Islet of Langerhans (tissue), 1 donor: Measurements from ENCODE around the gene ETS1.

Experiments used
- FAIRE-seq: peaks from one replicate; lab custom pipeline; 2011; peaks lifted over from hg19 to GRCh38; lab: Jason Lieb, UNC

The ETS1 gene, protein sequence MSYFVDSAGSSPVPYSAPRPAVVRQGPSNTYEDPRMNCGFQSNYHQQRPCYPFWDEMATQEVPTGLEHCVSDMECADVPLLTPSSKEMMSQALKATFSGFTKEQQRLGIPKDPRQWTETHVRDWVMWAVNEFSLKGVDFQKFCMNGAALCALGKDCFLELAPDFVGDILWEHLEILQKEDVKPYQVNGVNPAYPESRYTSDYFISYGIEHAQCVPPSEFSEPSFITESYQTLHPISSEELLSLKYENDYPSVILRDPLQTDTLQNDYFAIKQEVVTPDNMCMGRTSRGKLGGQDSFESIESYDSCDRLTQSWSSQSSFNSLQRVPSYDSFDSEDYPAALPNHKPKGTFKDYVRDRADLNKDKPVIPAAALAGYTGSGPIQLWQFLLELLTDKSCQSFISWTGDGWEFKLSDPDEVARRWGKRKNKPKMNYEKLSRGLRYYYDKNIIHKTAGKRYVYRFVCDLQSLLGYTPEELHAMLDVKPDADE

DNA sequence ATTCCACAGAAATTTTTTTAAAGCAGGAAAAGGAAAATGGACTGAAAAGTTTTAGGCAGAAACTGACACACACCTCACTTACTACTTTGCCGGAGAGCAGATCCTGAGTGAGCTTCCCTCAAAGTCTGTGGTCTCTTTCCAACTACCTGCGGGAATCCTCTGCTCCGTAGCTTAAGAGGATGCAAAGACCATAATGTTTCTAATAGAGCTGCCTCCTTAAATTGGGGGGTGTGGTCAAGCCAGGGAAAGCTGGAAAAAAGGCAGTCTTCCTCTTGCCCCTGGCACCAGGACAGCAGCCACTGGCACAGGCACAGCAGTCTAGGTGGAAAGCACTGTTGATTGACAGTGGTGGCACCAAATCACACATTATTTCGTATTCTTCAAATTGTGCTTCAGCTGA is at the start of gene ETS1:
Gene ETS1, minus strand, starts transcription at position 144 of the 400 bp plus-strand sequence. CDS start 14,428 bp downstream, outside the sequence.
- no peak for FAIRE-seq

DNA sequence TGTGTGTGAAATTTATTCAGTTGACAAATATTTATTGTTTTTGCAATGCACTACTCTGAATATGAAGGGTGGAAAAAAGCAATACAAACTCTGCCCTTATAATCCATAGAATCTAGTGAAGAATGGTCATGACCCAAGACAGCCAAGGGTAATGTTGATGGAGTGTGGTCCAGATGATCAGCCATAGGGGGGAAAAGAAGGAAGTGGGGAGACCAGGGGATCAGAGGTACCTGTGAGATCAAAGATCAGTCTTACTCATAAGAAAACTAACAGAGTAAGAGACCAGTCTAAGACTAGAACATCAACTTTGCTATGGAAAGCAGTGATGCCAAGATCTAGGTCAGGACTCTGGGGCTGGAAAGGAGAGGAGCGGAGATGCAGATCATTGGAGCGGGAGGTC is 47.0 kb upstream of the ETS1 start:
- no peak for FAIRE-seq

DNA sequence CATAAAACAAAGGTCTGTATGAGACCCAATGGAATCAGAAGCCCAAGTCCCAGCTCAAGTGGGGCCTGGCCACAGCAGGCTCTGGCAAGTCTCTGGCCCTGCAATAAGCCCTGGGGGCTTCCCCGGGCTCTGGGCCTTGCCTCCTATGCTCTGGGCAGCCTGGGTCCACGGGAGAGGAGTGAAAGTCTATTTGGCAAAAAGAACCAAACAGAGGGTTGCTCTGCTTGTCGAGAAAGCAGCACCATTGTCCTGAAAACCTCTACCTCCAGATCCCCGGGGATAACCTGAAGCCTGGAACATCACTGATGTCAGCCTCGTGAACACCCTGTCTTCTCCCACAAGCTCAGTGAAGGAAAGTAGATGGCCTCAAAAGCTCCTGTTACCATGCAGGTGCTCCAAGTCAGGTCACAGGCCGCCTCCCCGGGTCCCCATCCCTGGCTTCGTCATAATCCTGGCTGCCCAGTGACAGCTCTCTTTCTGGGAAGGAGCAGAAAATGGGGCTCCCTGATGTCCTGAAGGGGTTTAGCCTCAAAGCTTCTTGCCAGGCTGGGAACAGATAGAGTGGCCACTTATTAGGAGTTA is 46.1 kb upstream of the ETS1 start:
- no peak for FAIRE-seq

DNA sequence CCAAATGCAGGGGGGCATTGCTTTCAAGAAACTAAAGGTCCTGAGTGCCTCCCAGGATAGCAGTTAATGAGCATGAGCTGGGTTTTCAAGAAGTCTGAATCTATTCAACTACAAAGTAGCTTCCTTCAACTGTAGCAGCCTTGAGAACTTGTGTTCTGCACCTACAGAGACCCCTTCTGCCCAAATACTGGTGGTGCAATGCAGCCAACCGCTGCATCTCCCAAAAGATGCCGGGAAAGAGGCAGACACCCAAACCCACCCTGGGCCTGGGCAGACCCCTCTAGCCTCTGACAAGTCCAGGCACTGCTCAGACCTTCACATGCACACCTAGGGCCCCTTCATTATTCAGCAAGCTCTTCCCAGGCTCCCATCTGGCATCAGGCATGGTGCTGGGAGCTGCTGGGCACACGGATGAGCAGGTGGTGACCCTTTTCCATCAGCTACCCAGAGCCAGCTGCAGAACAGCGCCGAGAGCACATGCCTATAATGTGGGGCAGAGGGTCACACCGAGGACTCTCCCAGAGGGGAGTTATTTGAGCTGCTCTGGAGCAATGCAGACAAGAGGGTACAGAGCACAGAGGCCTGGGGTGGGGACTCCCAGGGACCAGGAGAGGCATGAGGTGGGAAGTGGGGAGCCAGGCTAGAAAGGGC is 44.9 kb upstream of the ETS1 start:
- FAIRE-seq: no peak

DNA sequence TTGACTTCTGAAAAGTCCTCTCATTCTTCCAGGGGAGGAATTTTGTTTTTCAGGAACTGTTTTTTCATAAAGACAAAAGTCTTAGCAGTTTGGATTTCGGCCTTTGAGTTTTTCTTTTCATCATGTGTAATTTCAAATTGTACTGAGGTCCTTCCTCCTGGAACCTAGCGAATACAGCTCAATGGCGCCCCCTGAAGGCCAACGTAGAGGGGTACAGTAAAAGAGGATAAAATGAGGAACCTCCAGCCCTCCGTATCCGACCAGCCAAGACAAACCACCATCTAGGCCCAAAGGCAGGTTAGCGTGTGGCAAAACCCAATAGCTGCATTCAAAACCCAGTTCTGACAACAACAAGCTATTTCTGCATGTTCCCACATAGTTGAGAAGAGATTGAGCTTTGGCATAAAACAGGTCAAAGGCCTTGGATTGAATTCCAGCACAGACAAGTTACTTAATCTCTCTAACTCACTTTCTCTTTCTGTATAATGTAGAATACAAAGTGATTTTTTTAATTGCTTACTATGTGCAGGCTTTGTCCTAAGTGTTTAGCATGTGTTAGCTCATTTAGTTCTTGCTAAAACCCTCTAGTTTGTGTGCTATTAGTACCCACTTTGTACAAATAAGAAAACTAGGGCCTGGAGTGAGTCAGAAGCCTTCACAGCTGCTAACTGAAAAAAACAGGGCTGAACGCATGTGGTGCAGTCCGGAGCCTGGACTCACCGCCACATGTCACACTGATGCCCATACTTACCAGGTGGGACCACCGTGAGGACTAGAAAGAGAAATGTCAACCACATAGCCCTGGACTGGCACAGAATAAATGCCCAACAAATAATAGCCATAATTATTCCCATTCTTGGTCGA is 43.2 kb upstream of the ETS1 start:
- FAIRE-seq: peak; percentile 94

DNA sequence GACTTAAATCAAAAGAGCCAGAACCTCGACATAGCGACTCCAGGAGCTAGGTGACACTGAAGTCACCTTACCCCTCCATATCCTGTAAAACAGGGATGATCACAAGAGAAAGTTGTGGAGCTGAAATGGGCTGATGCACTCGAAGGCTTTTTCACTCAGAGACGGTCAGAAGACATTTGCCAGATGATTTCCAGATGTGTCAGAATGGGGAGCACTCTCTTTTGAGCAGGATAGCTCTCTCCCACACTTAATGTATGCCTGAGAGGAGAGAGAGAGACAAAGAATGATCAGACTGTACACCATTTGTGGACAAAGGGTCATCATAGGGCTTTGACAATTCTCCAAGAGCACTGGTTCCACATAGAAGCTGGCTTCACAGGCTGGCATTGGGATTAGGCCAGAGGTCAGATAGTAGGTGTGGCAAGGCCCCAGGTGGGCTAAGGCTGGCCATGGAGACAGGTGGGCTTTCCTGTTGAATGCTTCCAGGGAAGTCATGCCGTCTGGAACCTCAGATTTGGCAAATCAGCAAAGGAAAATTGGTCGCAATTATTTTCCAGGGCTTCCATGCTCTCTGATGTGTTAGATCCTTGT is 42.3 kb upstream of the ETS1 start:
- no peak for FAIRE-seq

DNA sequence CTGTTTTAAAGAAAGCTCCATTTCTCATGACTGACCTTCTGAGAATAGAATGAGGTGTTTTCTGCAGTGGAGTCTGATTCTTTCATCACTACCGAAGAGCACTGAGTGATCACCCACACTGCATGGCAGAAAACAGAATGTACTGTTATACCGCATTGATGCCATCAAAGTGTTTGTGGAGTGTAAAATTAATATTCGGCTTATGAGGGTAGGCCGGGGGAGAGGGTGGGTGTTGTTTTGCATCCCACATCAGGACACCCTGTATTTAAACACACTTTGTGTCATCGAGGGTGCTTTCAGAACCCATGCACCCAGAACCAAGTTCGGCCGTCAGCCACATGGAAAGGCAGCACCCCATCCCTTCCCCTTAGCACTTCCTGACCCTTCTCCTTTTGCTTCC is 41.3 kb upstream of the ETS1 start:
- no peak for FAIRE-seq

DNA sequence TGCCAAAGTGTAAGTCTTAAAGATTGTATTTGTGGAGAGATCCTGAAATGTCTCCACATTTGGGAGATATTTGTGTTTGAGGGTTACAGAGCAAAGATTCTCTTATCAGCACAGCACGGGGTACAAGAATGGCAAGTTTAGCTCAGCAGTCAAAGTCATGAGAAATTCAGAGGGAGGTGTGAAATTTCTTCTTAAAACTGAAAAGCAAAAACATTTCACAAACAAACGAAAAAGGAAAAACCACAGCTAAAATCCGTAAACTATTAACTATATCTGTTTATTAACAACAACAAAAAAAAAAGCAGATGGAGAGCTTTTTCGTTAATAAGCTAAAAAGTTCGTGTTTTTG is 40.9 kb upstream of the ETS1 start:
- FAIRE-seq: no peak

DNA sequence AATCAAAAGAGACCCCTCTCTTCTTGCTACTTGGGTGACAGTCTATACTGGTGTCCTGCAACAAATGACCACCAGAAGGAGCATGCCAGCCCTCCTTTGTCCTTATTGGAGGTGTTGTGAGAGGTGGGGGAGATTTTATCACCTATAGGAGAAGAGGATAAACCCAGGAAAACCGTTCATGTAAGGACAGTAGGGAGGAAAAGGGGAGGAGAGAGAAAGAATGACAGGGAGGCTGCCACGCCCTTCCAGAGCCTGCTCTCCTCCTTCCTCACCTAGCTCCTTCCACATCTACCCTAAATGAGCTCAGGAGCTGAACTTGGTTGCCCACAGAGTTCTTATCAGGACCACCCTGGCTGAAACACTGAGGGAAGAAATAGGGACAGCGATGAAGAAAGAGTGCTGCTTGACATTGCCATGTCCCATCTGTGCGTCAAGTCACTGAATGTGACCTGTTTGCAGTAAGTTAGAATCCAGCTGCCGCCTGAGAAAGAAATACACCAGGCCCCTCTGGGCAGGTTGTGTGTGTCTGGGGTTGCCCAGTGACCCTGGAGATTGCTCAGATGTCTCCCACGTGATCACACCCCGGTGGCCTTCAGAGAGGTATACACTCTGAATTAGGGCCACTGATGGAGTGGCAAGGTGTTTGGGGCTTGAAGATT is 40.4 kb upstream of the ETS1 start:
- FAIRE-seq: no peak

DNA sequence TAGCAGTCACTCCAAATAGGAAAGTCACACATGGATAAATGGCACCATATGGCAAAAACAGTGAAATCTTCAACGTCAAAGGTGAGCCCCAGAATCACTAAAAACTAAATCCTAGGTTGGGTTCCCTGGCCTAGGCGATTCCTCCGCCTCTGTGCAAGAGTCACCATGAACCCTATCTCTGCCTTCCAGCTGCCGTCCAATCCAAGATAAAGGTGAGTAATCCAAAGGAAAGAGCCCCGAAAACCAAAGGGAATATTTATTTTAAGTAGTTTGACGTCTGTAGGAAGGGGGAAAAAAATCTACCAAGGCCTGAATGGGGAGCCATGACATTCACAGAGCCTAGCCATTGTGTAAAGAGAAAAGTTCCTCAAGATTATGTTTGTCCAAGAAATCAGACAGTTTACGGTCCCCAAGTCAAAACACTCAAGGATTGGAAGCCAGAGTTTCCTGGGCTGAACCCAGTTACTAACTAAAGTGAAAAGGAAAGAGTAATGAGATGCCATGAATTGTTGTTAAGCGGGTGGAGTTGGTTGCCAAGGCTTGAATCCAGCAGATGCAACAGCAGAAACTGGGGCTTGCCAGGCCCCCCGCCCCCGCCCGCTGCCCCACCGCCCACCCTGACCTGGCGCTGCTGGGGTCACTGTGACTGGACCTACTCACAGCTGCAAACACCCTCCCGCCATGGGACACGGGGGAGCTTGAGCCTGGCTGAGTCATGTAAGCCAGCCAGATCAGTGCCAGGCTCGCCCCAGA is 39.7 kb upstream of the ETS1 start:
- FAIRE-seq: no peak

DNA sequence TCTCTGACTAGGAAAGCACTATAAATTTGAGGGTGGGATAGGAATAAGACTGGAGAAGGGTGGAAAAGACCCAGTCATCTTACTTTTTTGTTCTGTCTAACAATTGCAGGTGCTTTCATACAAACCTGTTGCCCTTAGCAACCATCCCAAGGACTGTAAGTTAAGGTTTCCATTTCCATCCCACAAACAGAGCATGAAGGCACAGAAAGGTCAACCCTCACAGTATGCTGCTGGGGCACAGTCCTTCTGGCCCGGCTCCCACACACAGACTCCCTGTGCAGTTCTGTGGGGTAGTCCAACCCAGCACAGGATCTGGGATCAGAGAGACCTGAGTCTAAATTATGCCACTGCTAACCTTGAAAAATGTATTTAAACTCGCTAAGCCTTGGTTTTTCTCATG is 38.4 kb upstream of the ETS1 start:
- FAIRE-seq: no peak

DNA sequence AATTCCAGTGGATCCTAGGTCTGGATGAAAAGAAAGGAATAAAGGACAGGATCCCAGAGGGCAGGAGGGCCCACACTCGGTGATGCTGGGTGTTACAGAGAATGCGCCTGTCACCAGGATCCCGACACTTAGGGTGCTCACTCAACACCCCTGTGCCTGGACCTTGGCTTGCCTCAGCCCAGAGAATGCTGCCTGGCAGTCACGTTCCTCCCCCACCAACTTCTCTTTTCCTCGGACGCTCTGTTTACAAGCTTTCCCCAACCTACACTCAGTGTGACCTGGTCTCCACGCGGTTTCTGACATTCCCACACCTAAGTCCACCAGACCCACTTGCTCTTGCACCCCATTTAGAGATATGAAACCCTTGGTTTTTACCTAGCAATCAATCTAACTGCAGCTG is 38.0 kb upstream of the ETS1 start:
- FAIRE-seq: no peak

DNA sequence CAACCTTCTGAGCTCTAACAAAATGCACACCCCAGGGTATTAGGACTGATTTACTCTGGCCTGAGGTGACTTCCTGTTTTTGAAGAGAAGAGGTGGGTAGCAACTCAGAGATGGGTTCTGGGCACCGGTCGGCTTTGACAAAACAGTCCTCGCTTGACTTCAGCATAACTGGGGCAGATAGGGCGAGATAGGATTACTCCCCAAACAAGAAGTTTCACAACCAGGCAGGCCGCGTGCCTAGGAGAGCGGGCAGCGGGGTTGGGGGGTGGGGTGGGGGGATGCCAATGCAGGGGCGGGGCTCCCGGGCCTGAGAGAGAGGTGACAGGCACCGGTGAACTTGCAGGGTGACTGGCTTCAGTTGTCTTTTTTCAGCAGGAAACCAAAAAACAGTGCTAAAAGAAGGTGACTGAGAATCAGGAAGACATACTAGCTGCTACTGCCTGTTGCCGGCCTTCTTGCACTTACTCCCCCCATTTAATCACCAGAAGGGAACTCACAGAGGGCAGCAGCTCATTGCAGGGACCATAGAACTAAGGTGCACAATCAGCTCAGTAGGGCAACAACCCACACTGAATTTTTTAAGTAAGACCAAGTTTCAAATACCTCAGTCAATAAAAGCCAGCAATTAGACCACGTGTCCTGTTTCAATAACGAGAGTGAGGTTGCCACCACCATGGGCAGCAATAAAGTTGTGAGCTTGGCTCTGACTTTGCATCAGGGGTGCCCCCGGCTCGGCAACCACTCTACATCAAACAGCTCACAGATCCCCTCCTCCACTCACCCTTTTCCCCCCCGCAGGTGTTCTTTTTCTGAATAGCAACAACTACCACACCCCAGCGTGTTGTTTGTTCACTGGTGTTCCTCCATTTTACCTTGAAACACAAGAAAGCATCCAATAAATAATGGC is 37.2 kb upstream of the ETS1 start:
- no peak for FAIRE-seq

DNA sequence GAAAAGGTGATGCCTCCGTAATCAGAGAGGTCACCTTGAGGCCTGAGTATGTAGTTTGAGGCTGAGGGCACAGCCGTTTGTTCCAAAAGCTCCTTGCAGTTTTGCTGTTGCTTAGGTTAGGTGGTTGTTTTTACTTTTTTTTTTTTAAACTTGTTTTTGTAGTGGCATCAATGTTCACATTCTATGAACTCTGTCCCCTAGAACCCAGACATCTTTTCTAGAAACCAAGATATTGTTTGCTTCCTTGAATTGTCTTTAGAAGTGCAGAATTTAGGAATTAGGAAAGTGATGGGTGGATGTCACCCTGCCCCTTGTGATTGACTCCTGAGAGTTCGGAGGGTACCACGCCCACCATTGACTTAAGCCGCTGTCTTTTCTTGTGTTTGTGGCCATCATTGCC is 35.7 kb upstream of the ETS1 start:
- FAIRE-seq: no peak

DNA sequence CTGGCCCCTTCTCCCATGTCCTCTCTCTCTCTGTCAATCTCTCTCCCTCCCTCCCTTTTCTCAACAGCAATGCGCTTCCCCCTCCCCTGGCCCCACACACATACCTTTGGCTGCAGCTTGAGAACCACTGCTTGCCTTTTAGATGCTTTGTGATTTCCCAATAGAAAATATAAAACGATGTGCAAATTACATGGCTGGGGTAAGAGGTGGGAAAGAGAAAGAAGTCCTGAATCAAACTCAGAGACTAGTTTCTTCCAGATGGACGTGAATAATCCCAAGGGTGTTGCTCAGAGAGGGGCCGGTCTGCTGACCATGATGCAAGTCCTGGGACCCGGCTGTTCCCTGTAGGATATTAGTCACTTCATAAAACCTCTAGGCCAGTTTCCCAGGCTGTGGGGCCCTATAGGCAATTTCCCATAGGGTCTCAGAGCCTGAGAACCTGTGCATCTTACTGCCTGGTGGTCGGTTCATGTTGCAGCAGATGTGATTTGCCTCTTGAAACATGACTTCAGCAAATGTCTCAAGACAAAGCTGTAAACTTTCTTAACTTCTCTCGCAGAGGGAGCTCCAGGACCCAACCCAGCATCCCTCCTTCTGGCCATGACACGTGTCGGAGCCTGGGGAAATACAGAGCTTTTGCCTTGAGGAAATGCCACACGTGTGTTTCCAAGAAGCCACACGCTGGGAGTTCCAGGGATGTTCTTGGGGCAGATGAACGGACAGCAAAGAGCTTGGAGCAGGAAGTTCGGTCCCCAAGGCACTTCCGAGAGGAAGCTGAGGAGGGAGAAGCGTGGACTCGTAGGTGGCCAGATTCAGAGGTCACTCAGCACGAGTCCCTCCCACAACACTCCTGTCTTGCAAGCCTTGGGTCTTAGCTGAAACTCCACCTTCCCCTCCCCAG is 34.5 kb upstream of the ETS1 start:
- no peak for FAIRE-seq

DNA sequence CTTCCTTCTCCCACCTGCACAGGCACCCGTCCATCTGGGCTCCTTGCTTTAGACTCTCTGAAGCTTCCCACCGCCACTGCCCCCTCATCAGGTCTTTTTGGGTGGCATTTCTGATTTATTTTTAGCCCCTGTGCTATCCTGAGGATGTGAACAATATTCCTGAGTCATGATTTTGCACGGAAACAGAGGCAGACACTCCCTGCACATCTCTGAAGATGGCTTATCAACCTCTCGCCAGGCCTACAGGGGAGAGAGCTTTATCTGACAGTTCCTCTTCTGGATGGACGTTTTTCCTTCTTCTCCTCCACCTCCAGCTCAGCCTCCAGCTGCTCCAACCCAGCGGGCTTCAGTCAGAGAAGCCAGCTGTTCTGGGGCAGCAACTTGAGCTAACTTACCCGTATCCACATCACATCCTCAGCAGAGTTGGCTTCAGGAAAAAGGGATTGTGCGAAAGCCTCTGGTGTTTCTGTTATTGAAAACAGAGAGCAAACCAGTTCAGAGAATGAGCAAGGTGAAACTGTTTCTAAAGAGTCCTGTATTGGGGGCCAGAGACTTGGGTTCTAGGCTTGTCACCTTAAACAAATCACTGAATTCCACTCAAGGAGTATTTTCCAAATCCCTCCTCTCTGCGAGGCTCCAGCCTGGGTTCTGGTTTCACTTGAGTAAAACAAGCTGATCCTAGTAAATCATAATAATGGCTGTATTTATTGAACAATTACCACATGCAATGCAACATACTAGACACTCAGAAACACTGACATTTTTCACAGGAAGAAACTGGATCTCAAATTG is 33.1 kb upstream of the ETS1 start:
- FAIRE-seq: no peak

DNA sequence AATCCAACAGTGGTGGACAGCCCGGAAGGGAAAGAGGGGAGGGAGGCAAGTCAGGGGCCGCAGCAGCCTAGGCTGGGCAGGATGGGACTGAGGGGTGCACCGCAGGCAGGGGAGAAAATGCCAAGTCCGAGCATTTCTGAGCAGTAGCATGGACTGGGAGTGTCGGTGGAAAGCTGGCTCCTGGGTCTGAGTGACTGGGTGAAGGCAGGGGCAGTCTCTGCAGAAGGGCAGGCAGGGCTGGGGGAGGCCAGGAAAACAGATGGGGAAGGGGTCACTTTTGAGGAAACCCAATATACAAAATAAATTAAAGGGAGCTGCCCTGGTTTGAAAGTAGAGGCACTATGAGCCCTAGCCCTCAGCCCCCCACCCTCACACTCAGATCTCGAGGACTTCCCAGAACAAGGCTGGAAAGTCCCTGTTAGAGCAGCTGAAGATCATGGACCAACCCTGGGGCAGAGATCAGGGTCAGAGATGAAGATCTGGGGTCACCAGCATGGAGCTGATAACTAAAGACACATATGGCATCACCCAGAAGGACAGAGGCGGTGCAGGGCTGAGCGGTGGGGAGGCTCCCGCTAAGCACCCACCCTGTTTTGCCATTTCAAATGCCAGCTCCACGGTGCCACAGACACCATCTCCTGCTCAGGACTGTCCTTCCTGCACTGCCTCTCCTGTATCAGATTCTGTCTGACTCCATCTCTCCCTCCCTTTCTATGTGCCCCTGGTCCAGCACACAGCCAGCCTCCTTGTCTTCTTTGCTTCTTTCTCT is 32.4 kb upstream of the ETS1 start:
- FAIRE-seq: no peak
